KG1 (cell line): ENCODE measurements around the gene KCNT1.
A peak's percentile ranks its signal among the peaks of the same experiment; 100 is the strongest.
"Not testable (repeated sequence)": the region's sequence is repeated elsewhere in the genome, so short reads cannot be mapped to it uniquely, and the experiment has no call there.

Source experiments
- DNase-seq: peaks from one replicate; lab custom pipeline; 2025; lab: John Stamatoyannopoulos, UW

The KCNT1 gene

GRCh38 chr9:135701959-135702721, at the start of gene KCNT1:
Gene KCNT1 (plus strand): TSS chr9:135702185. CDS start chr9:135702259, 74 bp downstream.
- DNase-seq = peak; percentile 16

GRCh38 chr9:135655317-135655716, 46.7 kb upstream of the KCNT1 start:
- no peak for DNase-seq

- DNase-seq = no peak
These were observed 44.6 kb upstream of the KCNT1 start for GRCh38 chr9:135657416-135657815.

DNA sequence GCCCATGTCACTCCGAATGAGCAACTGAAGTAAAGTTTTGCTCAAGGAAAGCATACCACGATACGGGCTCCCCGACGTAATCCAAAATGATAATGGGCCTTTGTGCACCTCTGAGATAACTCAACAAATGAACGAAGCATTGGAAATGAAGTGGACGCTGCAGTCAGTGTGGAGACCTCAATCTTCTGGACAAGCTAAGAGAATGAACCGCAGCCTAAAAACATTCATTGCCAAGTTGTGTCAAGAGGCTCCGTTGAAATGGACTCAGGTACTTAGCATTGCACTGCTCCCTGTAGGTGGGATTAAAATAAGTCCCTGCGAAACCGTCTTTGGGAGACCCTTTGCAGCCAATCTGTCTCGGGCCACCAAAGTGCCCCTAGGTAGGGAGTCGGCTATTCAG, 42.7 kb upstream of the KCNT1 start:
- DNase-seq = no peak

DNA sequence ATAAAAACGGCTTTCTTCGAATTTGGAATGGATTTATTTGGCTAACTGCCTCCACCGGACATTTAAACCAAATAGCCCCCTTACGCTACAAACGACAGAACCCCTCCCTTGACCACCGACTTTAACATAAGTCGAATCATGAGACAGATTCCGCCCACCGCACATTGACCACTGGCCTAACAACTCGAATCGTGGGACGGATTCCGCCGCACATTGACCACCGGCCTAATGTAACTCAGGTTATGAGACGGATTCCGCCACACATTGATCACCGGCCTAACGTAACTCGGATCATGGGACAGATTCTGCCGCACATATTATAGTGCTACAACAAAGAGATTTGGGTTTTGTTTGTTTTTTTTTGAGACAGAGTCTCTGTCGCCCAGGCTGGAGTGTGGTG, 41.6 kb upstream of the KCNT1 start:
- no peak for DNase-seq

GRCh38 chr9:135661816-135662560, 40.0 kb upstream of the KCNT1 start:
- no peak for DNase-seq

GRCh38 chr9:135662758-135663450, 39.1 kb upstream of the KCNT1 start, which contains the start of gene LCN9:
Gene LCN9 (plus strand): TSS chr9:135663309. CDS start chr9:135663322, 13 bp downstream.
- no peak for DNase-seq

DNA sequence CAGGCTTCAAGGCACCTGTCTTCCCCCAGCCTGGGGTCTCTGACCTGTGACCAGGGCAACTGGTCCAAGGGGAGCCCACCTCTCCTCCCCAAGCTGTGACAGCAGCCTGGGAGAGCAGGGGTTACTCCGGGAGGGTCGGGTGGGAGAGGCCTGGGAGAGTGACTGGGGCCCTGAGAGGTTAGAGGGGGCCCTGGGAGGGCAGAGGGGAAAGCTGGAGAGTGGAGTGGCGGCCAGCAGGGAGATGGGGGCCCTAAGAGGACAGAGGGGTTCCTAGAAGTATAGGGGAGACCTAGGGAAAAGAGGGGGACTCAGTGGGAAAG, 38.6 kb upstream of the KCNT1 start:
- no peak for DNase-seq

DNA sequence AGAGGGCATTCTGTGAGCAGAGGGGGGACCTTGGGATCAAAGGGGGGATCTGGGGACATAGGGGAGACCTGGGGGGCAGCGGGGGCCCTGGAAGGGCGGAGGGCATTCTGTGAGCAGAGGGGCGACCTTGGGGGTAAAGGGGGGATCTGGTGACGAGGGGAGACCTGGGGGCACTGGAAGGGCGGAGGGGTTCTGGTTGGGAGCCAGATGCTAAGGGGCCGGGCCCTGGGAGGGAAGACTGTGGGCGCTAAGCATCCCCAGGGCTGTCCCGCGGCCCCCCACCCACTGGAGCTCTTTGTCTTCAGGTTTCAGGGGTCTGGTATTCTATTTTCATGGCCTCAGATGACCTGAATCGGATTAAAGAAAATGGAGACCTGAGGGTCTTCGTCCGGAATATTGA, 38.1 kb upstream of the KCNT1 start:
- no peak for DNase-seq

DNA sequence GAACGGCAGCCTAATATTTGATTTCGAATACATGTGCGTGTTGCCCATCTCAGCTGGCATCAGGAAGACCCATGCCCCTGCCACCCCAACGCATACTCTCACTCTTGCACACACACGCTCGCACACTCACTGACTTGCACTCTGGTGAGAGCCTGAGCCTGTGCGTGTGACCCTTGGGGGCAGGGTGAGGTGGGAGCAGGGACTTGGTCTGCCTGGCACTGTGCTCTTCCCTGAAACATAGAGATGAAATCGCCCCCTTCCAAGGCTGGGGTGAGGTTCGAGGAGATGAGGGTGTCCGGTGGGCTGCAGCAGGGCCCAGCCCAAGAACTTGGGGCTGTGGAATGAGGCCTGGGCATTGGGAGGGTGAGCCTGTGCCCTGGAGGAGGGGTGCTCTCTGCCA, 37.7 kb upstream of the KCNT1 start:
- DNase-seq = no peak

GRCh38 chr9:135664801-135665794, 36.9 kb upstream of the KCNT1 start:
- no peak for DNase-seq

- DNase-seq = no peak
These were observed 36.2 kb upstream of the KCNT1 start for GRCh38 chr9:135665795-135666189.

GRCh38 chr9:135666534-135667462, 35.2 kb upstream of the KCNT1 start:
- DNase-seq = no peak

DNA sequence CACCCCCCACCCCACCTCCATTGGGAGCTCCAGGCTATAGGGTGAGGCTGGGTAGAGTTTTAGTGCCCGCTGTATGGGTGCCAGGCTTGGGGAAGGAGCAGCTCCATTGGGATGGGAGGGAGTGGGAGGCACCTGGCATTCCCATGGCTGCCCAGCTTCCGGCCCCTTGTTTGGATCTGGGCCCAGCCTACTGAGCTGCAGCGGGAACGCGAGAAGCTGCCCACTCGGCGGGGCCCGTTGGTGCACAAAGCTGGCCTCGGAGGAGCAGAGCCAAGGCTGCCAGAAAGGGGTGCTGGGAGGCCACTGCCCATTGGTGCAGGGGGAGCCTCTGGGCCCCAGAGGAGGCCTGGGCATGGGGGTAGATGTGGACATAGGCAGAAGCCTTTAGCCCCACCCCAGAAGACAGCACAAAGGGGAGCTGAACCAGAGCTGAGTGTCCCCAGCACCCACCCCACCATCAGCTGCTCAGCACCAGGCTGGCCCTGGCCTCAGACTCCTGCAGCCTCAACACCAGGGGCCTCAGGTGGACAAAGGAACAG, 34.5 kb upstream of the KCNT1 start:
- DNase-seq = no peak

- not testable (repeated sequence) for DNase-seq
These were observed 33.0 kb upstream of the KCNT1 start for GRCh38 chr9:135669018-135669417.

- no peak for DNase-seq
These were observed 32.2 kb upstream of the KCNT1 start for GRCh38 chr9:135669616-135670285.

- no peak for DNase-seq
These were observed 31.0 kb upstream of the KCNT1 start for GRCh38 chr9:135670721-135671590.

- no peak for DNase-seq
These were observed 30.4 kb upstream of the KCNT1 start for GRCh38 chr9:135671591-135672041.

GRCh38 chr9:135672786-135673185, 29.2 kb upstream of the KCNT1 start:
- DNase-seq = not testable (repeated sequence)
